Loucy (cell line): Measurements from ENCODE around the gene ARSG.

Experiments
- H2AFZ ChIP-seq: fragments of 200-600 bp; sonication (generic); 2 replicates; pipeline ENCODE4 v1.6.0; 2016; ENCODE audit warnings: antibody characterized with exemption, mild to moderate bottlenecking, low read length, moderate library complexity
- H3F3A ChIP-seq: fragments of 200-600 bp; 2 replicates; pipeline ENCODE4 v1.6.0; 2016; ENCODE audit warnings: antibody characterized with exemption, low read depth, mild to moderate bottlenecking
- H3K27me3 ChIP-seq: fragments of 200-600 bp; sonication (generic); 2 replicates; pipeline ENCODE4 v1.6.1; 2014; ENCODE audit warnings: low read length, mild to moderate bottlenecking; ENCODE audit not compliant: insufficient read depth, poor library complexity, severe bottlenecking
- H3K36me3 ChIP-seq: fragments of 200-600 bp; sonication (generic); 2 replicates; pipeline ENCODE4 v1.6.1; 2016; ENCODE audit warnings: low read length; ENCODE audit not compliant: insufficient read depth
- H3K4me1 ChIP-seq: fragments of 200-600 bp; sonication (generic); 2 replicates; pipeline ENCODE4 v1.5.1; 2014; ENCODE audit warnings: low read length, mild to moderate bottlenecking; ENCODE audit not compliant: insufficient read depth, poor library complexity, severe bottlenecking
- H3K4me2 ChIP-seq: fragments of 200-600 bp; sonication (generic); 2 replicates; pipeline ENCODE4 v1.6.0; 2014; ENCODE audit warnings: antibody characterized with exemption, low read length, low read depth, mild to moderate bottlenecking; ENCODE audit not compliant: poor library complexity, severe bottlenecking
- H3K4me3 ChIP-seq: fragments of 200-600 bp; sonication (generic); 2 replicates; pipeline ENCODE4 v1.5.1; 2014; ENCODE audit warnings: low read length, mild to moderate bottlenecking, mixed read lengths; ENCODE audit not compliant: poor library complexity, severe bottlenecking
- H3K79me2 ChIP-seq: fragments of 200-600 bp; sonication (generic); 2 replicates; pipeline ENCODE4 v1.6.1; 2014; ENCODE audit warnings: low read length; ENCODE audit not compliant: insufficient read depth
- H3K9ac ChIP-seq: fragments of 200-600 bp; sonication (generic); 2 replicates; pipeline ENCODE4 v1.6.0; 2014; ENCODE audit warnings: mild to moderate bottlenecking, low read depth, low read length, moderate library complexity; ENCODE audit not compliant: poor library complexity, severe bottlenecking
- H3K9me2 ChIP-seq: fragments of 200-600 bp; sonication (generic); replicated peaks from 2 replicates; pipeline ENCODE4 v1.6.1; 2016; ENCODE audit warnings: low read depth, low read length, mixed read lengths
- H3K9me3 ChIP-seq: fragments of 200-600 bp; sonication (generic); 2 replicates; pipeline ENCODE4 v1.6.1; 2014; ENCODE audit warnings: mild to moderate bottlenecking, antibody characterized with exemption, low read length, low read depth; ENCODE audit not compliant: insufficient read depth
- H4K20me1 ChIP-seq: fragments of 200-600 bp; sonication (generic); 2 replicates; pipeline ENCODE4 v1.6.0; 2014; ENCODE audit warnings: antibody characterized with exemption, low read length, mild to moderate bottlenecking; ENCODE audit not compliant: insufficient read depth, poor library complexity, severe bottlenecking
- CTCF ChIP-seq: fragments of 200-600 bp; sonication (generic); conservative IDR thresholded peaks from 2 replicates; pipeline ENCODE4 v1.5.1; 2014; ENCODE audit warnings: mild to moderate bottlenecking, antibody characterized with exemption, low read length
- EZH2phosphoT487 ChIP-seq: fragments of 200-600 bp; IDR thresholded peaks from 2 replicates; pipeline ENCODE4 v1.6.1; 2018; ENCODE audit warnings: antibody characterized with exemption, mild to moderate bottlenecking, moderate library complexity, borderline replicate concordance

ARSG gene

GRCh38 chr17:68440526-68440925, 149.2 kb downstream of the ARSG start:
- peak overlapping the region; percentile 48 for H3K4me2 ChIP-seq
- peak overlapping the region; percentile 40 for H3K9ac ChIP-seq
- TF ChIP-seq EZH2phosphoT487, result no peak
- TF ChIP-seq CTCF, result no peak
- H3K36me3 ChIP-seq, result no peaks in the 10 kb centered on the region; the same call in 1 of the 2 replicates
- H3K27me3 ChIP-seq, result no peaks in the 10 kb centered on the region
- H4K20me1 ChIP-seq, result no peaks in the 10 kb centered on the region
- peaks cover 63% of the 10 kb centered on the region for H3K4me1 ChIP-seq
- peaks cover 9% of the 10 kb centered on the region; the same call in 1 of the 2 replicates for H3F3A ChIP-seq
- no peaks in the 10 kb centered on the region for H3K79me2 ChIP-seq
- no peaks in the 10 kb centered on the region for H3K9me3 ChIP-seq
- peak overlapping the region; percentile 35 for H3K4me3 ChIP-seq
- no peaks in the 10 kb centered on the region for H3K9me2 ChIP-seq
- no peak overlapping the region for H2AFZ ChIP-seq

DNA sequence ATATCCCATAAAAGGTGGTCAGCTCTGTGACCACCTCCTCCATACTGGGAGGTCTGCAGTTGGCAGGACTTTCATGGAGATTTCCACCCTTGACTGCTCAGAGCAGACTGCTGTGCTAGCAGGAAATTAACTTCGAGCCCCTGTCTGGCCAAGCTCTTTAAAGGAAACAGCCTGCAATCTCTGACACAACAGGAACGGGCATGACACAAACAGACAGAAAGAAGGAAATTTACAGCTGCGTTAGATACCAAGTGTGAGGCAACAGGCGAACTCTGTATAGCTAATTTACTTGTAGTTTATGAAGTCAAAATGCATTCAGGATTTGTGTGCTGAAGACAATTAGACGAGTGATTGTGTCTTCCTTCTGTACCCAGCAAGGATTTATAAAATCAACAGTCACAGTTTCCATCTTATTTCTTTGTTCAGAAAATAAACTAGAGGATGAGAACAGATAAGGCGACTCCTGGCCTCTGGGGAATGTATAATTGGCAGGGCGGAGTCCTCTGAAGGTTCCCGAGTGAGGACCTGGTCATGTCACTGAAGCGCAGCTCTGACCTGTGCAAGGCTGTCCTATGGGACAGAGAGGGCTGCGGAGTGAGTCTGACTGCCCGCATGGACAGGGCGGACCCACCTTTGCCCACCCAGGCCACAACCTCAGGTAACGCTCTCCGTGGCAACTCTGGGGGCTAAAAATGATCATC, 149.9 kb downstream of the ARSG start:
- Histone ChIP-seq H3K9me2 (no peaks in the 10 kb centered on the region), H3K4me1 (peaks cover 57% of the 10 kb centered on the region), H3F3A (peaks cover 9% of the 10 kb centered on the region; the same call in 1 of the 2 replicates), H3K9ac (peak overlapping the region; percentile 40), H3K4me3 (peak overlapping the region; percentile 35), H2AFZ (no peak overlapping the region; the same call in 1 of the 2 replicates), H3K36me3 (no peaks in the 10 kb centered on the region), H3K27me3 (no peaks in the 10 kb centered on the region), H4K20me1 (no peaks in the 10 kb centered on the region), H3K4me2 (peak overlapping the region; percentile 48), H3K9me3 (no peaks in the 10 kb centered on the region), H3K79me2 (no peaks in the 10 kb centered on the region)
- TF ChIP-seq CTCF, result no peak
- no peak for TF ChIP-seq EZH2phosphoT487

- H3K4me2 ChIP-seq, result no peak overlapping the region
- H3K9me3 ChIP-seq, result no peaks in the 10 kb centered on the region
- H2AFZ ChIP-seq, result no peak overlapping the region
- H3K4me1 ChIP-seq, result peaks cover 40% of the 10 kb centered on the region
- no peaks in the 10 kb centered on the region for H3F3A ChIP-seq
- no peaks in the 10 kb centered on the region for H3K27me3 ChIP-seq
- no peaks in the 10 kb centered on the region for H3K36me3 ChIP-seq
- TF ChIP-seq EZH2phosphoT487, result no peak
- no peak for TF ChIP-seq CTCF
- H4K20me1 ChIP-seq, result no peaks in the 10 kb centered on the region
- H3K9me2 ChIP-seq, result no peaks in the 10 kb centered on the region
- H3K79me2 ChIP-seq, result no peaks in the 10 kb centered on the region
- H3K9ac ChIP-seq, result no peak overlapping the region
- H3K4me3 ChIP-seq, result no peak overlapping the region
Measured at GRCh38 chr17:68443972-68444464, 152.7 kb downstream of the ARSG start.
